Astrocyte (in vitro differentiated cells and primary cell): ENCODE measurements around the gene USP1. TPM values are rescaled to one million over a fixed set of nuclear protein-coding genes. Genes with fewer than 3 reads are reported as not detected.

ENCODE experiments used
- DNase-seq: peaks from one replicate; pipeline ENCODE4 v3.0.0-alpha.2; 2010; ENCODE audit warnings: low read depth
- FAIRE-seq: peaks from 2 replicates; lab custom pipeline; 2011; peaks lifted over from hg19 to GRCh38; lab: Jason Lieb, UNC
- H2AFZ ChIP-seq: 2 replicates; pipeline ENCODE4 v1.6.0; 2012; ENCODE audit warnings: low read depth, low read length, inconsistent platforms
- H3K27ac ChIP-seq: 2 replicates; pipeline ENCODE4 v1.5.1; 2011; ENCODE audit warnings: low read depth, low read length, inconsistent platforms
- H3K27me3 ChIP-seq: 2 replicates; pipeline ENCODE4 v1.6.0; 2011; ENCODE audit warnings: low read length, inconsistent platforms; ENCODE audit not compliant: insufficient read depth
- H3K36me3 ChIP-seq: 2 replicates; pipeline ENCODE4 v1.5.1; 2011; ENCODE audit warnings: low read length, inconsistent platforms; ENCODE audit not compliant: insufficient read depth
- H3K4me1 ChIP-seq: 2 replicates; pipeline ENCODE4 v1.5.1; 2011; ENCODE audit warnings: low read length, inconsistent platforms; ENCODE audit not compliant: insufficient read depth
- H3K4me2 ChIP-seq: 2 replicates; pipeline ENCODE4 v1.6.0; 2012; ENCODE audit warnings: low read length, inconsistent platforms
- H3K4me3 ChIP-seq: 2 replicates; pipeline ENCODE4 v1.5.1; 2011; ENCODE audit warnings: low read depth, mild to moderate bottlenecking, low read length, inconsistent platforms; ENCODE audit not compliant: insufficient read depth
- H3K79me2 ChIP-seq: 2 replicates; pipeline ENCODE4 v1.6.0; 2012; ENCODE audit warnings: mild to moderate bottlenecking, low read length, inconsistent platforms; ENCODE audit not compliant: insufficient read depth
- H3K9ac ChIP-seq: 2 replicates; pipeline ENCODE4 v1.6.0; 2012; ENCODE audit warnings: mild to moderate bottlenecking, low read length, inconsistent platforms
- H3K9me3 ChIP-seq: 2 replicates; pipeline ENCODE4 v1.5.1; 2012; ENCODE audit warnings: low read depth, mild to moderate bottlenecking, low read length, inconsistent platforms; ENCODE audit not compliant: insufficient read depth
- H4K20me1 ChIP-seq: 2 replicates; pipeline ENCODE4 v1.6.0; 2012; ENCODE audit warnings: low read length, inconsistent platforms; ENCODE audit not compliant: insufficient read depth
- H3K27ac Mint-ChIP-seq: one replicate; pipeline ENCODE4 v1.8.0; 2021; ENCODE audit warnings: mild to moderate bottlenecking, mixed read lengths; ENCODE audit not compliant: unreplicated experiment
- H3K27me3 Mint-ChIP-seq: one replicate; pipeline ENCODE4 v1.8.0; 2021; ENCODE audit warnings: low read depth, mixed read lengths; ENCODE audit not compliant: unreplicated experiment
- H3K36me3 Mint-ChIP-seq: one replicate; pipeline ENCODE4 v1.8.0; 2021; ENCODE audit warnings: low read depth, mixed read lengths; ENCODE audit not compliant: unreplicated experiment
- H3K4me1 Mint-ChIP-seq: one replicate; pipeline ENCODE4 v1.8.0; 2021; ENCODE audit warnings: low read depth, mixed read lengths; ENCODE audit not compliant: unreplicated experiment
- H3K4me3 Mint-ChIP-seq: one replicate; pipeline ENCODE4 v1.8.0; 2021; ENCODE audit warnings: mild to moderate bottlenecking, moderate library complexity, mixed read lengths; ENCODE audit not compliant: unreplicated experiment
- H3K9me3 Mint-ChIP-seq: one replicate; pipeline ENCODE4 v1.8.0; 2021; ENCODE audit warnings: mild to moderate bottlenecking, mixed read lengths; ENCODE audit not compliant: unreplicated experiment
- CTCF ChIP-seq: IDR thresholded peaks from 2 replicates; pipeline ENCODE4 v1.5.1; 2011; ENCODE audit warnings: low read depth, mild to moderate bottlenecking, inconsistent platforms, low read length, moderate library complexity; ENCODE audit not compliant: insufficient read depth
- EZH2 ChIP-seq: IDR thresholded peaks from 2 replicates; pipeline ENCODE4 v1.6.1; 2012; ENCODE audit warnings: mild to moderate bottlenecking, low read length, inconsistent platforms; ENCODE audit not compliant: insufficient read depth
- total RNA-seq: library from RNA; stranded (reverse); gene quantifications from 2 replicates; pipeline ENCODE4 v1.2.1, GENCODE V29; 2021

USP1 gene
- total RNA-seq, 1 donor from 2014 or later: 12.8 TPM

GRCh38 chr1:62437273-62437940 is 558 bp downstream of the USP1 start:
- peak overlapping the region; percentile 82 for H3K4me3 ChIP-seq
- no peaks in the 10 kb centered on the region for H3K27me3 ChIP-seq
- peak overlapping the region; percentile 99 for H3K9ac ChIP-seq
- FAIRE-seq (no peak), DNase-seq (no peak)
- no peak overlapping the region for H3K27ac Mint-ChIP-seq
- peaks cover 10% of the 10 kb centered on the region for H4K20me1 ChIP-seq
- H3K79me2 ChIP-seq: peaks cover 56% of the 10 kb centered on the region
- no peaks in the 10 kb centered on the region for H3K9me3 Mint-ChIP-seq
- H3K4me2 ChIP-seq: peak overlapping the region; percentile 90
- peak overlapping the region; percentile 89 for H3K4me3 Mint-ChIP-seq
- peaks cover 6% of the 10 kb centered on the region for H3K36me3 ChIP-seq
- H3K36me3 Mint-ChIP-seq: no peaks in the 10 kb centered on the region
- H2AFZ ChIP-seq: peak overlapping the region; percentile 91
- H3K9me3 ChIP-seq: no peaks in the 10 kb centered on the region
- H3K4me1 Mint-ChIP-seq: peaks cover 13% of the 10 kb centered on the region
- TF ChIP-seq EZH2 (no peak), CTCF (no peak)
- H3K27ac ChIP-seq: peak overlapping the region; percentile 99
- H3K27me3 Mint-ChIP-seq: no peaks in the 10 kb centered on the region
- peaks cover 13% of the 10 kb centered on the region for H3K4me1 ChIP-seq

- no peaks in the 10 kb centered on the region for H3K27me3 ChIP-seq
- Mint-ChIP-seq H3K27ac (no peak overlapping the region), H3K4me1 (peaks cover 13% of the 10 kb centered on the region), H3K9me3 (no peaks in the 10 kb centered on the region), H3K4me3 (peak overlapping the region; percentile 85), H3K36me3 (no peaks in the 10 kb centered on the region), H3K27me3 (no peaks in the 10 kb centered on the region)
- no peak for TF ChIP-seq EZH2
- TF ChIP-seq CTCF: no peak
- H3K4me2 ChIP-seq: peak overlapping the region; percentile 90
- DNase-seq (no peak), FAIRE-seq (no peak)
- H4K20me1 ChIP-seq: peaks cover 10% of the 10 kb centered on the region
- H3K9ac ChIP-seq: peak overlapping the region; percentile 99
- no peaks in the 10 kb centered on the region for H3K9me3 ChIP-seq
- H3K79me2 ChIP-seq: peaks cover 63% of the 10 kb centered on the region
- H3K4me3 ChIP-seq: peak overlapping the region; percentile 82
- peaks cover 6% of the 10 kb centered on the region for H3K36me3 ChIP-seq
- H3K4me1 ChIP-seq: peaks cover 13% of the 10 kb centered on the region
- no peak overlapping the region for H2AFZ ChIP-seq
- peak overlapping the region; percentile 99 for H3K27ac ChIP-seq
These were observed 1.3 kb downstream of the USP1 start for GRCh38 chr1:62438163-62438562.
